ENCODE measurements around the gene OCA2. TPM values are rescaled to one million over a fixed set of nuclear protein-coding genes. Genes with fewer than 3 reads are reported as not detected.

OCA2 gene
- total and polyA plus RNA-seq, 2 of the 13 experiments (the other 11 are each of a cell fraction or from before 2014, with no cell fraction given): 0.02 to 0.05 TPM

DNA sequence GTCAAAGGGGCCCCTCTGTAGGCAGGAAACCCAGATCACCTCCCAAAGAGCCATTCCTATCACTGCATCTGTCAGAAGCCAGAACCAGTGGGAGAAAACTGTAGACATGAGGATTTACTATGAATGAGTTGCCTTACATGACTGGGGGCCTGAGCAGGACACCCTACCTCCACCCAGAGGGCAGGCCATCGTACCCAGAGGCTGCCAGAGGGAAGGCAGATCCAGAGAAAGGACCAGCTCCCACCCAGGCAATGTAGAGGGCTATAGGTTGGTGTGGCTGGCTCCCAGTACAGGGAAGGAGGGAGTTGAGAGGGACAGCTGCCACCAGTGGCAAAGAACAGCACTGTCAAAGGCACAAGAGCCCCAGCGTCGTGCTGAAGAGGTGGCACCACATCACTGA lies 233.2 kb downstream of the OCA2 start:
- Histone ChIP-seq H3K4me1 (ENCODE audit: insufficient read depth, low read length) (no peaks in the 10 kb centered on the region), H3K27ac (ENCODE audit: extremely low read length, insufficient read depth, low read length) (no peak overlapping the region), H3K79me2 (ENCODE audit: insufficient read depth, low read length) (no peaks in the 10 kb centered on the region), H4K20me1 (ENCODE audit: insufficient read depth, low read length) (no peaks in the 10 kb centered on the region), H3K27me3 (ENCODE audit: control insufficient read depth in 1 of 2, insufficient read depth in 2 of 2, low read length in 2 of 2) (peaks cover 3 to 10% of the 10 kb centered on the region in 2 experiments; a peak in 3 of 5 replicates), H3K9me3 (ENCODE audit: low read length) (no peaks in the 10 kb centered on the region), H3K4me3 (replicated peaks in 1 of 3; ENCODE audit: insufficient read depth in 1 of 3, low read depth in 2 of 3, low read length in 3 of 3) (no peak overlapping the region), H2AFZ (ENCODE audit: low read length) (no peak overlapping the region), H3K9ac (ENCODE audit: insufficient read depth, low read depth, low read length) (no peak overlapping the region), H3K4me2 (ENCODE audit: low read depth, low read length) (no peak overlapping the region), H3K36me3 (replicated peaks in 1 of 2; ENCODE audit: control insufficient read depth in 1 of 2, insufficient read depth in 2 of 2, low read length in 2 of 2) (no peaks in the 10 kb centered on the region)
- intact Hi-C loops (cut with micrococcal nuclease; ENCODE audit: unreplicated experiment): no loop called here
- ATAC-seq (no peak), FAIRE-seq (no peak), DNase-seq (ENCODE audit: low spot score) (no peak)
- no TSS peak for BruUV-seq (replicated peaks)
- POLR2A ChIA-PET: no interaction called here
- in situ Hi-C loops (cut with HindIII; ENCODE audit: extremely low pct_ligation_motif_present, low pct_unique_long_range_greater_than_20kb): no loop called here
- CTCF ChIA-PET (ENCODE audit: low intra/inter-chr PET ratio, low total read pairs): no interaction called here
- 7% methylated on average over 3 of the region's 3 CpGs for WGBS (ENCODE audit: low lambda C conversion rate)
- TF ChIP-seq ZKSCAN5 (CRISPR knock-in tag; IDR thresholded peaks at IDR 0.05): no peak
- TF ChIP-seq, protein P1, sequence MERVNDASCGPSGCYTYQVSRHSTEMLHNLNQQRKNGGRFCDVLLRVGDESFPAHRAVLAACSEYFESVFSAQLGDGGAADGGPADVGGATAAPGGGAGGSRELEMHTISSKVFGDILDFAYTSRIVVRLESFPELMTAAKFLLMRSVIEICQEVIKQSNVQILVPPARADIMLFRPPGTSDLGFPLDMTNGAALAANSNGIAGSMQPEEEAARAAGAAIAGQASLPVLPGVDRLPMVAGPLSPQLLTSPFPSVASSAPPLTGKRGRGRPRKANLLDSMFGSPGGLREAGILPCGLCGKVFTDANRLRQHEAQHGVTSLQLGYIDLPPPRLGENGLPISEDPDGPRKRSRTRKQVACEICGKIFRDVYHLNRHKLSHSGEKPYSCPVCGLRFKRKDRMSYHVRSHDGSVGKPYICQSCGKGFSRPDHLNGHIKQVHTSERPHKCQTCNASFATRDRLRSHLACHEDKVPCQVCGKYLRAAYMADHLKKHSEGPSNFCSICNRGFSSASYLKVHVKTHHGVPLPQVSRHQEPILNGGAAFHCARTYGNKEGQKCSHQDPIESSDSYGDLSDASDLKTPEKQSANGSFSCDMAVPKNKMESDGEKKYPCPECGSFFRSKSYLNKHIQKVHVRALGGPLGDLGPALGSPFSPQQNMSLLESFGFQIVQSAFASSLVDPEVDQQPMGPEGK (CRISPR knock-in tag; IDR thresholded peaks at IDR 0.05): no peak
- no peak for TF ChIP-seq RARA (CRISPR knock-in tag; IDR thresholded peaks at IDR 0.05)
- TF ChIP-seq EZH2 (conservative IDR thresholded peaks at IDR 0.05; ENCODE audit: low read depth, low read length): no peak
- no peak for TF ChIP-seq ZNF790 (CRISPR knock-in tag; IDR thresholded peaks at IDR 0.05; ENCODE audit: borderline replicate concordance)
- no peak for TF ChIP-seq TARDBP (CRISPR knock-in tag; IDR thresholded peaks at IDR 0.05)

DNA sequence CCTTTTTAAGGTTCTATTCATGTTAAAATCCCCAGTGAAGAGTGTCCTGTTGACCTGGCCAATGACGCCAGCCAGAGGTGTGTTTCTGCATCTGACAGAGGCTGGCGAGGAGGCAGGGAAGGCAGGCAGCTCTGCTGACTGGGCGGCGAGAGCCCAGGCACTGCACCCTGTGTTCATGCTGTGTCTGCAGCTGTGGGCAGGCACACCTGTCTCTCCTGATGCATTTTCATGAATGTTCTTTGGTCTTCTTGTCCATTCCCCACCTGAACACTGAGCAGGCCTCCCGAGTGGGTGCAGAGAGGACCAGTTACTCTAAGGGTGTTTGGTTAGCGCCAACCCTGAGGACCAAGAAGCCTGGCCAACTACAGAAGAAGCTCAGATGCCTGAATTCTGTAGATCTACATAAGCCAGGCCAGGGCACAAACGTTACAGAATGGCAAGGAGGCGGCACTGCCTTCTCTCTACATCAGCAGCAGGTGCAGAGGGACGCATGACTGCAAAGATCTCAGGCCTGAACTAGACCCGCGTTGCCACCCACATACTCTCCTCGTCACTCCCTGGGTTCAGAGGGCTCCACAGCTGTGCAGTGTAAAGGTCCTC lies 233.7 kb downstream of the OCA2 start:
- H3K4me2 ChIP-seq (ENCODE audit: low read depth, low read length): no peak overlapping the region
- ATAC-seq: no peak
- no peak for FAIRE-seq
- no peaks in the 10 kb centered on the region for H3K9me3 ChIP-seq (ENCODE audit: low read length)
- ChIA-PET POLR2A (no interaction called here), CTCF (ENCODE audit: low intra/inter-chr PET ratio, low total read pairs) (no interaction called here)
- H3K27ac ChIP-seq (ENCODE audit: extremely low read length, insufficient read depth, low read length): no peak overlapping the region
- in situ Hi-C loops (cut with HindIII; ENCODE audit: extremely low pct_ligation_motif_present, low pct_unique_long_range_greater_than_20kb): no loop called here
- no peak overlapping the region for H3K9ac ChIP-seq (ENCODE audit: insufficient read depth, low read depth, low read length)
- no peak overlapping the region for H3K4me3 ChIP-seq (replicated peaks in 1 of 3; ENCODE audit: insufficient read depth in 1 of 3, low read depth in 2 of 3, low read length in 3 of 3)
- intact Hi-C loops (cut with micrococcal nuclease; ENCODE audit: unreplicated experiment): no loop called here
- no peak for DNase-seq (ENCODE audit: low spot score)
- BruUV-seq (replicated peaks): no TSS peak
- WGBS (ENCODE audit: low lambda C conversion rate): 0% methylated on average over 2 of the region's 12 CpGs
- H2AFZ ChIP-seq (ENCODE audit: low read length): no peak overlapping the region
- no peaks in the 10 kb centered on the region for H4K20me1 ChIP-seq (ENCODE audit: insufficient read depth, low read length)
- peaks cover 3 to 10% of the 10 kb centered on the region in 2 experiments; a peak in 3 of 5 replicates for H3K27me3 ChIP-seq (ENCODE audit: control insufficient read depth in 1 of 2, insufficient read depth in 2 of 2, low read length in 2 of 2)
- no peaks in the 10 kb centered on the region for H3K4me1 ChIP-seq (ENCODE audit: insufficient read depth, low read length)
- no peaks in the 10 kb centered on the region for H3K79me2 ChIP-seq (ENCODE audit: insufficient read depth, low read length)
- no peaks in the 10 kb centered on the region for H3K36me3 ChIP-seq (replicated peaks in 1 of 2; ENCODE audit: control insufficient read depth in 1 of 2, insufficient read depth in 2 of 2, low read length in 2 of 2)
- no peak for TF ChIP-seq WIZ (CRISPR knock-in tag; IDR thresholded peaks at IDR 0.05)
- no peak for TF ChIP-seq ZNF747 (CRISPR knock-in tag; IDR thresholded peaks at IDR 0.05; ENCODE audit: borderline replicate concordance)
- TF ChIP-seq, protein P2, sequence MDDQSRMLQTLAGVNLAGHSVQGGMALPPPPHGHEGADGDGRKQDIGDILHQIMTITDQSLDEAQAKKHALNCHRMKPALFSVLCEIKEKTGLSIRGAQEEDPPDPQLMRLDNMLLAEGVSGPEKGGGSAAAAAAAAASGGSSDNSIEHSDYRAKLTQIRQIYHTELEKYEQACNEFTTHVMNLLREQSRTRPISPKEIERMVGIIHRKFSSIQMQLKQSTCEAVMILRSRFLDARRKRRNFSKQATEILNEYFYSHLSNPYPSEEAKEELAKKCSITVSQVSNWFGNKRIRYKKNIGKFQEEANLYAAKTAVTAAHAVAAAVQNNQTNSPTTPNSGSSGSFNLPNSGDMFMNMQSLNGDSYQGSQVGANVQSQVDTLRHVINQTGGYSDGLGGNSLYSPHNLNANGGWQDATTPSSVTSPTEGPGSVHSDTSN (CRISPR knock-in tag; IDR thresholded peaks at IDR 0.05; ENCODE audit: borderline replicate concordance): no peak
- TF ChIP-seq PITX1 (CRISPR knock-in tag; IDR thresholded peaks at IDR 0.05): no peak
- TF ChIP-seq FOXK2 (IDR thresholded peaks at IDR 0.05): no peak
- TF ChIP-seq, protein P3, sequence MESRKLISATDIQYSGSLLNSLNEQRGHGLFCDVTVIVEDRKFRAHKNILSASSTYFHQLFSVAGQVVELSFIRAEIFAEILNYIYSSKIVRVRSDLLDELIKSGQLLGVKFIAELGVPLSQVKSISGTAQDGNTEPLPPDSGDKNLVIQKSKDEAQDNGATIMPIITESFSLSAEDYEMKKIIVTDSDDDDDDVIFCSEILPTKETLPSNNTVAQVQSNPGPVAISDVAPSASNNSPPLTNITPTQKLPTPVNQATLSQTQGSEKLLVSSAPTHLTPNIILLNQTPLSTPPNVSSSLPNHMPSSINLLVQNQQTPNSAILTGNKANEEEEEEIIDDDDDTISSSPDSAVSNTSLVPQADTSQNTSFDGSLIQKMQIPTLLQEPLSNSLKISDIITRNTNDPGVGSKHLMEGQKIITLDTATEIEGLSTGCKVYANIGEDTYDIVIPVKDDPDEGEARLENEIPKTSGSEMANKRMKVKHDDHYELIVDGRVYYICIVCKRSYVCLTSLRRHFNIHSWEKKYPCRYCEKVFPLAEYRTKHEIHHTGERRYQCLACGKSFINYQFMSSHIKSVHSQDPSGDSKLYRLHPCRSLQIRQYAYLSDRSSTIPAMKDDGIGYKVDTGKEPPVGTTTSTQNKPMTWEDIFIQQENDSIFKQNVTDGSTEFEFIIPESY (CRISPR knock-in tag; IDR thresholded peaks at IDR 0.05): no peak
- no peak for TF ChIP-seq RCOR2 (CRISPR knock-in tag; IDR thresholded peaks at IDR 0.05)

Measured in HepG2 (cell line).